KG1 (cell line): ENCODE data around the gene GAS7.

ENCODE experiments used
- DNase-seq: peaks from one replicate; lab custom pipeline; 2025; lab: John Stamatoyannopoulos, UW

Gene GAS7

DNA sequence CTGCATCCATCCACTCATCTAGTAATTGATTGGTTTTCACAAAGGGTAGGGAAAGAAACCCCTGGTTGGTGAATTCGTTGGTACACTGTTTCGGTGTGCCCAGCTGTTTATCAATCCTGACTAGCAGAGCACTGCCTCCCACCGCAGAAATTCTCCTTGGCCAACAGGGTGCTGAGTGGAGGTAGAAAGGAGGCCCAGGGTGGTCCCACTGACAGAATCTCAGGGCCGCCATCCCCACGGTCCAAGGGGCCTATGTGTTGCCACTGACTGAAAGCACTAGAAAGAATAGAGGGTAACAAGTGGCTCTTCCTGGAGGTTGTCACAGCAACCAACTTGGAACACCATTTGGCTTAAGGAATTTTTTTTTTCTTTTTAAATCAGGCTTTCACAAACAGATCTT, 284.9 kb downstream of the GAS7 start:
- no peak for DNase-seq

- DNase-seq = no peak
Measured at GRCh38 chr17:9912121-9913099, 286.0 kb downstream of the GAS7 start.

- DNase-seq = no peak
Measured at GRCh38 chr17:9911089-9911488, 287.3 kb downstream of the GAS7 start.

GRCh38 chr17:9908649-9909042, 289.8 kb downstream of the GAS7 start:
- DNase-seq = no peak

DNA sequence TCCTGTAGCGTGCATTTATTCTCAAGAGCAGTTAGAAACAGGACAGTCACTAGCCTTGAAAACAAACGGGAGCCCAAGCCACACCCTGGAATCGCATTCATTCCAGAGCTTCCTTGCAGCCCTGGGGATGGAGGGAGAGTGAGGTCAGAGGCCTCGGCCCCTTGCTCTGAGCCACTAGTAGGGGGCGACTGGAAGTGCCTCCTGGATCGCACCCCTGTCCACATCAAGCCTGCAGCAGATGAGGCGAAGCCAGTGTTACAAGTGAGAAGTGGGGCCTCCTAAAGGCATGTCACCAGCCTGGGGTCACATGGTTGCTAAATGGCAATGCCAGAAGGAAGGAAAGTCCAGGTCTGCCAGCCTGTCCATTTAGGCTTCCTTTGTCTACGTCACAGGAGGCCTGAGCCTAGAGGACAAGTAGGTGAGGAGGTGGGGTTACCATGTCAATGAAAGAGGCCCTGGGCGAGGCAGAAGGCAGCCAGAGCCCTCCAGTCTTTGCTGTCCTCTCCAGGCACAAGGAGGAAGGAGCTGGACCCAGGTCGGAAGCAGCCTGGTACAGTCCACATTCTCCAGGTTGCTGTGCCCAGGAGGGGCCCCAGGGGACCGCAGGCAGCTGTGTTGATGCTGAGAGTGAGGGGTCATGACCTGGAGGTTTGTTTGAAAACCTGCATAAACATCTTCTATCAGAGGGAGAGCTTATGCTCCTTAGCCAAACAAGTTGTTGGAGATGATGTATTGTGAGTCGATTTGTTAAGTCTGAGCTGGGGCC, 290.3 kb downstream of the GAS7 start:
- DNase-seq = no peak

- no peak for DNase-seq
Measured at GRCh38 chr17:9907131-9907530, 291.3 kb downstream of the GAS7 start.

- no peak for DNase-seq
Measured at GRCh38 chr17:9906616-9907015, 291.8 kb downstream of the GAS7 start.

- no peak for DNase-seq
Measured at GRCh38 chr17:9905902-9906301, 292.5 kb downstream of the GAS7 start.

GRCh38 chr17:9905078-9905415, 293.4 kb downstream of the GAS7 start, which contains the start of gene RCVRN:
Gene RCVRN (minus strand): TSS chr17:9905271. CDS start chr17:9905180, 91 bp downstream.
- no peak for DNase-seq

GRCh38 chr17:9904277-9905077, 293.9 kb downstream of the GAS7 start:
- no peak for DNase-seq

DNA sequence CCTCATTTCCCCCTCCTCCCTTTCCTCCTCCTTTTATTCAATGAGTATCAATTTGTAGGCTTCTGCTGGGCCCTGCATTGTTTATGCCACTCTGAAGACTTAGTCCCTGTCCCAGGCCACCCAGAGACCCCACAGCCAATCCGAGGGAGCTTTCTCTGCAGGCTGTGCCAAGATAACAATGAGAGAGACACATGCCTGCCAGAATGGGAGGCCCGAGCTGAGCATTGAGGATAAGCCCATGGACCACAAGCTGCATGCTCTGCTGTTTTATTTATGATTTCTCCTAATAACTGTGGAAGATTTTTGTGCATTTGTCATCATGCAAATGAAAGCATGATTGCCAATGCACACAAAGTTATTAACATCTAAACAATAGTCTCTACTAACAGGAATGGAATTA, 296.3 kb downstream of the GAS7 start:
- no peak for DNase-seq

DNA sequence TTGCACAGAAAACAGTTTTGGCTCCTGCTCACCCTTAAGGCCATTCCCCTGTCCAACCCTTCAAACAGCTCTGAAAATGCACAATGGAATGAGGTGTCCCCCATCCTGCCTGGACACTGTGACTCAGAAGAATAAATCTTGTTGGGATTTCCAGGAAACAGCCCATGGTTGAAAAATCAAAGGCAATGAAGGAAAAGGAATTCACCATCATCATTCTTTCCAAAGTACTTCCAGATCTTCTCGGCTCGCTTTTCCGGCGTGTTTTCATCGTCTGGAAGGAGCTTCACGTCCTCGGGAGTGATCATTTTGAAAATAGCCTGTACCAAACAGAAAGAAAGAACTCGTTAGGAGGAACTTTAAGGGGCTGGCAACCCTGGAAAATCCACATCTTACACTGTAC, 297.6 kb downstream of the GAS7 start:
- DNase-seq = no peak

GRCh38 chr17:9900044-9900594, 298.3 kb downstream of the GAS7 start:
- no peak for DNase-seq

DNA sequence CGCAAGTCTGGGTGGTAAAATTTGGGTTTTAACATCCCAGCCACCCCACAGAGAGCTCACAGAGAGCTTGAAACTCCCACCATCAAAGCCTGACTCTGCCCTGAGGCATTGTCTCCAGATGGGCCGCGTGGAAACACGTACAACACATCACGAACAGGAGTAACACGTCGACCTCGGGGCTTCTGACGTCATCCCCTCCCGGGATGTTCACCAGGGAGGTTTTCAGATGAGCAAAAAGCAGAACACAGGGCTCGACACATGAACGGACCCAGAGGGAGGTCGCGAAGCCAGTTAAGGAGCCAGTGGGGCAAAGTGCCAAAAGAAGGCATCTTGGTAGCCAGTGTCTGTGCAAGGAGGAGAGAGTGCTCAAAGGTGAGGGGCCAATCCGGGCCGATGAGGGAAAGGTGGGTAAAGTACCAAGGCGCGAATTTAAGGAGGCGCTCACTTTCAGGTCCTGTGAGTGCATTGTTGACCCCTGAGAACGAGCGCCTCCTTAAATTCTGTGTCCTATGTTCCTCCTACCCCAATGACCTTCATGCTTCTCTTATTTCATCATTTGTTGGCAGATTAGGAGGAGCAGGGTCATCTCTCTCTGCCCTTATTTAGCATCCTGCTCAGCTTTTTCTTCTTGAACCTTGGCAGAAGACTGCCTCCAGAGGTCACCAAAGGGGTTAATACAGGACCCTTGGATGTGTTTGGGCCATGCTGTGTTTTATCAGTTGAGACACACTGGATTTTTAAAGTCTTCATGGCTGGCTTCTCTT, 298.9 kb downstream of the GAS7 start:
- DNase-seq = no peak

DNA sequence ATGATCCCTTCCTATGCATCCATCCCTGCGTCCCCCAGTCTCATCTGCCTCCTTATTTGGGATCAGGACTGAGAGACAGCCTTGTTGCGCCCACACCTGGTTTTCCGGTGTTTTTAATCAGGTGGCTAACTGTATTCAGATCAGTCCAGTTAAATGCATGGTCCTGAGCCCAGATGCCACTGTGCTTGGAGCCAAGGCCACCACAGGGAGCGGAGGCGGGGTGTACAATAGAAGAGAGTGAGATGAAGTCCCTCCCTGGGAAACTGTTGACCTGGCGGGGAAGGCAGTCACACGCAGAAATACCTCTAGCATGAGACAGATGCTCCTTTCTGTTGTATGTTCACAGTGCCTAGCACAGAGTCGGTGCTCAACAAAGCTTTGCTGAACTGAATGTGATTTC, 299.6 kb downstream of the GAS7 start:
- no peak for DNase-seq

- no peak for DNase-seq
Measured at GRCh38 chr17:9897372-9897968, 300.9 kb downstream of the GAS7 start.

- no peak for DNase-seq
Measured at GRCh38 chr17:9895923-9896322, 302.5 kb downstream of the GAS7 start.

DNA sequence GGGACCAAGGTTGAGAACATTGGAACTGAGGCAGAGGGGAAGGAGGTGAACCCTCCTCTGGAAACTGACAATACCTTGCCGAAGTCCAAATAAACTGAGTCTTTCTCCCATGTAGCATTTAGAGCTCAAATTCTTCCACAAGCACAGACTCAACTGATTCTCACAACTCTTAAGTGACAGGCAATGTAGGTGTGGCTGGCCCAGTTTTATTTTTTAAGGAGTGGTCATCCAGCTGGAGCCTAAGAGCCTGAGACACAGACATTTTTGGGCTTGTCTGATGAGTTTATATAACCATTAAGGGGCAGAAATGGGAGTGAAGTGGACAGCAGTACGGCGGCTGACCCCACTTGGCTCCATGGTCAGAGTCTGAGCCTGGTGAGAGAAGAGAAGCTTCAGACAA, 304.2 kb downstream of the GAS7 start:
- DNase-seq = no peak

GRCh38 chr17:9893411-9894012, 304.9 kb downstream of the GAS7 start:
- no peak for DNase-seq

GRCh38 chr17:9890124-9890523, 308.3 kb downstream of the GAS7 start:
- no peak for DNase-seq
